Measurements from ENCODE around the gene THEMIS.
A peak's percentile ranks its signal among the peaks of the same experiment; 100 is the strongest.

Gene THEMIS

DNA sequence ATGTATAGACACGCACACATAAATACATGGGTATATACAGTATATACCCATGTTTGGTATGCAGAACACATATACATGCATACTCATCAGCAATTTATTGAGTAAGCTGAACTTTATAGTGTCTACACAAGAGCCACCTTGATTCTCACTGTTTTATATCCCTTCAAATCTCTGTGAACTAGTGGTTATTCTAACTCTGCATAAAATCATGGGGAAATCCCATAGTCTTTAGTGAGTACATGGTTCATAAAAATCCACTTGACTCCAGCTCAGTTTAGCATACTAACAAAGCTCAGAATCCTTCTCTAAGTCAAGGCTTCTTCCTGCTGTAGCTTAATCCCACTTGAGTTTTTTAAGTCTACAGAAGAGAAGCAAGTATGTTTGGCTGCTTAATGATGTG lies 104.1 kb downstream of the THEMIS start:
- H3K79me2 ChIP-seq (ENCODE audit: insufficient read depth, low read length): no peaks in the 10 kb centered on the region
- H3K4me1 ChIP-seq (ENCODE audit: insufficient read depth, low read length): peaks cover 9% of the 10 kb centered on the region; the same call in 1 of the 2 replicates
- H3K9me3 ChIP-seq (ENCODE audit: insufficient read depth, low read length, severe bottlenecking): no peaks in the 10 kb centered on the region
- H2AFZ ChIP-seq (ENCODE audit: low read depth, low read length): no peak overlapping the region
- DNase-seq (no peak), ATAC-seq (ENCODE audit: insufficient read depth, low read depth) (no peak)
- H3K9ac ChIP-seq (ENCODE audit: low read depth, low read length): no peak overlapping the region
- H4K20me1 ChIP-seq (ENCODE audit: insufficient read depth, low read length): no peaks in the 10 kb centered on the region
- no peaks in the 10 kb centered on the region for H3K27me3 ChIP-seq (ENCODE audit: insufficient read depth, low read length, poor library complexity)
- no peak overlapping the region for H3K4me3 ChIP-seq (ENCODE audit: low read depth in 1 of 2, low read length in 2 of 2)
- TF ChIP-seq EZH2 (IDR thresholded peaks at IDR 0.05; ENCODE audit: borderline replicate concordance, low read depth, low read length, severe bottlenecking): no peak
- peaks cover 2% of the 10 kb centered on the region; the same call in 1 of the 2 replicates for H3K36me3 ChIP-seq (ENCODE audit: insufficient read depth, low read length)
- no peak overlapping the region for H3K27ac ChIP-seq (ENCODE audit: low read length)
- H3K4me2 ChIP-seq (ENCODE audit: insufficient read depth, low read length): no peak overlapping the region

DNA sequence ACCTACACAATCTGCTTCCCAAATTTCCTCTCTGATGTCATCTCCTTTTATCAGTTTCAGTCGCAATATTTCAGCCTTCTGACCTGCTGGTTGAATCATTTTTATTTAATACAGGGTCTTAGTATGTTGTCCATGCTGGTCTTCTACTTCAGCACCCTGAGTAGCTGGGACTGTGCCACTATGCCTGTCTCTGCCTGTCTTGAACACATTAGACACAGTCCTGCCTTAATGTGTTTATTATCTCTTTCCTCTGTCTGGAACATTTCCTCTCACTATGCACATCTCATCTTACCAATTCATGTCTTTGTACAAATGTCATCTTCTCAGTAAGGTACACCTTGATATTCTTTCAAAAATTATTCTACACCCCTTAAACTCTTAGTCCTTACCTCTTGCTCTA lies 106.5 kb downstream of the THEMIS start:
- Histone ChIP-seq H3K4me1 (ENCODE audit: insufficient read depth, low read length) (peaks cover 9% of the 10 kb centered on the region; the same call in 1 of the 2 replicates), H3K9me3 (ENCODE audit: insufficient read depth, low read length, severe bottlenecking) (no peaks in the 10 kb centered on the region), H3K27ac (ENCODE audit: low read length) (no peak overlapping the region), H4K20me1 (ENCODE audit: insufficient read depth, low read length) (no peaks in the 10 kb centered on the region; the same call in 1 of the 2 replicates), H2AFZ (ENCODE audit: low read depth, low read length) (no peak overlapping the region), H3K9ac (ENCODE audit: low read depth, low read length) (no peak overlapping the region), H3K27me3 (ENCODE audit: insufficient read depth, low read length, poor library complexity) (no peaks in the 10 kb centered on the region), H3K36me3 (ENCODE audit: insufficient read depth, low read length) (peaks cover 5% of the 10 kb centered on the region; the same call in 1 of the 2 replicates), H3K79me2 (ENCODE audit: insufficient read depth, low read length) (no peaks in the 10 kb centered on the region), H3K4me2 (ENCODE audit: insufficient read depth, low read length) (no peak overlapping the region), H3K4me3 (ENCODE audit: low read depth in 1 of 2, low read length in 2 of 2) (no peak overlapping the region)
- TF ChIP-seq EZH2 (IDR thresholded peaks at IDR 0.05; ENCODE audit: borderline replicate concordance, low read depth, low read length, severe bottlenecking): no peak
- TF ChIP-seq, protein P1, sequence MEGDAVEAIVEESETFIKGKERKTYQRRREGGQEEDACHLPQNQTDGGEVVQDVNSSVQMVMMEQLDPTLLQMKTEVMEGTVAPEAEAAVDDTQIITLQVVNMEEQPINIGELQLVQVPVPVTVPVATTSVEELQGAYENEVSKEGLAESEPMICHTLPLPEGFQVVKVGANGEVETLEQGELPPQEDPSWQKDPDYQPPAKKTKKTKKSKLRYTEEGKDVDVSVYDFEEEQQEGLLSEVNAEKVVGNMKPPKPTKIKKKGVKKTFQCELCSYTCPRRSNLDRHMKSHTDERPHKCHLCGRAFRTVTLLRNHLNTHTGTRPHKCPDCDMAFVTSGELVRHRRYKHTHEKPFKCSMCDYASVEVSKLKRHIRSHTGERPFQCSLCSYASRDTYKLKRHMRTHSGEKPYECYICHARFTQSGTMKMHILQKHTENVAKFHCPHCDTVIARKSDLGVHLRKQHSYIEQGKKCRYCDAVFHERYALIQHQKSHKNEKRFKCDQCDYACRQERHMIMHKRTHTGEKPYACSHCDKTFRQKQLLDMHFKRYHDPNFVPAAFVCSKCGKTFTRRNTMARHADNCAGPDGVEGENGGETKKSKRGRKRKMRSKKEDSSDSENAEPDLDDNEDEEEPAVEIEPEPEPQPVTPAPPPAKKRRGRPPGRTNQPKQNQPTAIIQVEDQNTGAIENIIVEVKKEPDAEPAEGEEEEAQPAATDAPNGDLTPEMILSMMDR (IDR thresholded peaks at IDR 0.05; ENCODE audit: borderline replicate concordance, extremely low read depth, low read length, poor library complexity, severe bottlenecking): no peak
- DNase-seq (no peak), ATAC-seq (ENCODE audit: insufficient read depth, low read depth) (no peak)

DNA sequence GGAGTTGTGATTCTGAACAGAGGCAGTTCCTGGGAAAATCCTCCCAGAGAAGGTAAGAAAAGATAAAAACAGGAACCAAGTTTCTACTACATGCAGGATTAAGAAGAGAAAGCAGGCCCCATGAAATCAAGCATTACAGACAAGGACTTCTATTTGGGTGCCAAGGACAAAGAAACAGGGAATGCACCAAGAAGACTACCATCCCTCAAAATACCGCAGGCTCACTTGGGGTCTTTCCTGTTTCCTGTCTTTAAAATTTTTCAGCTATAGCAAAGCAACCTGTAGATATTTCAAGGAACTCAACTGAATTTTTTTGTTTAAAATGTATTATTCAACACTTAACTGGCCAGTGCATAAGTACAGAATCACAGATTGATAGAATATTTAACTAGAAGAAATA lies 107.5 kb downstream of the THEMIS start:
- ATAC-seq (ENCODE audit: insufficient read depth, low read depth): no peak
- no peaks in the 10 kb centered on the region for H3K79me2 ChIP-seq (ENCODE audit: insufficient read depth, low read length)

DNA sequence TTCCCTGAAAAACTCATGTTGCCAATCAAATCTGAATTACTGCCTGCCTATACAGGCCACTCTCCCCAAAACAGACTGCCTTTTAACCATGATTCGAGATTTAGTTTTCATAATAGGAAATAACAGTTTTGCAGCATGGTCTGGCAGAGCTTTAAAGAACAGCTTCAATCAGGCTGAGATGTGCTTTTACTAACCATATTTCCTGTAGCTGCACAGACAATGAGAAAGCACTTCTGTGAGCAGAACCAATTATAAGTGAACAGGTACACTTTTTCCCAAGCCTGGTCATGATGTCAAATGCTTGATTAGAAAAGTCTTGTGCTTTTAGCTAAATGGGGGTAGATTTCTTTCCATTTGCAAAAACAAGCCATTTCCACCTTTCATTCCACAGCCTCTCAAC lies 108.2 kb downstream of the THEMIS start:
- Histone ChIP-seq H3K27ac (ENCODE audit: low read length) (no peak overlapping the region), H3K27me3 (ENCODE audit: insufficient read depth, low read length, poor library complexity) (no peaks in the 10 kb centered on the region), H3K4me2 (ENCODE audit: insufficient read depth, low read length) (no peak overlapping the region), H3K4me1 (ENCODE audit: insufficient read depth, low read length) (peaks cover 9% of the 10 kb centered on the region; the same call in 1 of the 2 replicates), H3K36me3 (ENCODE audit: insufficient read depth, low read length) (peaks cover 5% of the 10 kb centered on the region; the same call in 1 of the 2 replicates), H3K9ac (ENCODE audit: low read depth, low read length) (no peak overlapping the region), H3K4me3 (ENCODE audit: low read depth in 1 of 2, low read length in 2 of 2) (no peak overlapping the region), H2AFZ (ENCODE audit: low read depth, low read length) (no peak overlapping the region), H4K20me1 (ENCODE audit: insufficient read depth, low read length) (no peaks in the 10 kb centered on the region; the same call in 1 of the 2 replicates), H3K9me3 (ENCODE audit: insufficient read depth, low read length, severe bottlenecking) (no peaks in the 10 kb centered on the region), H3K79me2 (ENCODE audit: insufficient read depth, low read length) (no peaks in the 10 kb centered on the region)
- ATAC-seq (ENCODE audit: insufficient read depth, low read depth): peak; percentile 75
- DNase-seq: no peak
- TF ChIP-seq, protein P1 (IDR thresholded peaks at IDR 0.05; ENCODE audit: borderline replicate concordance, extremely low read depth, low read length, poor library complexity, severe bottlenecking): no peak
- TF ChIP-seq EZH2 (IDR thresholded peaks at IDR 0.05; ENCODE audit: borderline replicate concordance, low read depth, low read length, severe bottlenecking): no peak

More for the DNA sequence above, 107.5 kb downstream of the THEMIS start:
- peaks cover 5% of the 10 kb centered on the region; the same call in 1 of the 2 replicates for H3K36me3 ChIP-seq (ENCODE audit: insufficient read depth, low read length)
- H3K4me3 ChIP-seq (ENCODE audit: low read depth in 1 of 2, low read length in 2 of 2): no peak overlapping the region
- TF ChIP-seq EZH2 (IDR thresholded peaks at IDR 0.05; ENCODE audit: borderline replicate concordance, low read depth, low read length, severe bottlenecking): no peak
- TF ChIP-seq, protein P1 (IDR thresholded peaks at IDR 0.05; ENCODE audit: borderline replicate concordance, extremely low read depth, low read length, poor library complexity, severe bottlenecking): no peak
- no peak for DNase-seq
- no peaks in the 10 kb centered on the region for H3K9me3 ChIP-seq (ENCODE audit: insufficient read depth, low read length, severe bottlenecking)
- no peak overlapping the region for H2AFZ ChIP-seq (ENCODE audit: low read depth, low read length)
- no peak overlapping the region for H3K4me2 ChIP-seq (ENCODE audit: insufficient read depth, low read length)
- H3K27ac ChIP-seq (ENCODE audit: low read length): no peak overlapping the region
- H3K27me3 ChIP-seq (ENCODE audit: insufficient read depth, low read length, poor library complexity): no peaks in the 10 kb centered on the region
- H3K9ac ChIP-seq (ENCODE audit: low read depth, low read length): no peak overlapping the region
- H4K20me1 ChIP-seq (ENCODE audit: insufficient read depth, low read length): no peaks in the 10 kb centered on the region; the same call in 1 of the 2 replicates
- H3K4me1 ChIP-seq (ENCODE audit: insufficient read depth, low read length): peaks cover 9% of the 10 kb centered on the region; the same call in 1 of the 2 replicates

Data from DND-41 (cell line).